ENCODE measurements around the gene DCBLD2.

DNA sequence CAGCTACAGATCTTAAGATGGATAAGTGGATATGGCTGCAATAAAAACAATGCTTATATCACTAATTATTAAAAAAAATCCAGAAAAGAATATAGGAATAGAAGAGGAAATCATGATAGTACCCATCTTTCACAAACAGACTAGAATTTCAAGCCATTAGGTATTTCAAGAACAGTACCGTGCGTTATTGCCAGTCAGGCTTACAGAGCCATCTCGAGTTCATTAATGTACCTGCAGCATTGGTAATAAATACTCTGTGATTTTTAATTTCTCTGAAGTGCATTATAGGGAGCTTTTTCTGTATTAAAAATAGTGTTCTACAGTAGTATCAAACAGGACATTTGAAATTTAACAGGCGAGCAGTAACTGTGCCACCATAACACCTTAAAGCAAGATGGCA is 102.7 kb downstream of the DCBLD2 start:
- TF ChIP-seq, protein P1, sequence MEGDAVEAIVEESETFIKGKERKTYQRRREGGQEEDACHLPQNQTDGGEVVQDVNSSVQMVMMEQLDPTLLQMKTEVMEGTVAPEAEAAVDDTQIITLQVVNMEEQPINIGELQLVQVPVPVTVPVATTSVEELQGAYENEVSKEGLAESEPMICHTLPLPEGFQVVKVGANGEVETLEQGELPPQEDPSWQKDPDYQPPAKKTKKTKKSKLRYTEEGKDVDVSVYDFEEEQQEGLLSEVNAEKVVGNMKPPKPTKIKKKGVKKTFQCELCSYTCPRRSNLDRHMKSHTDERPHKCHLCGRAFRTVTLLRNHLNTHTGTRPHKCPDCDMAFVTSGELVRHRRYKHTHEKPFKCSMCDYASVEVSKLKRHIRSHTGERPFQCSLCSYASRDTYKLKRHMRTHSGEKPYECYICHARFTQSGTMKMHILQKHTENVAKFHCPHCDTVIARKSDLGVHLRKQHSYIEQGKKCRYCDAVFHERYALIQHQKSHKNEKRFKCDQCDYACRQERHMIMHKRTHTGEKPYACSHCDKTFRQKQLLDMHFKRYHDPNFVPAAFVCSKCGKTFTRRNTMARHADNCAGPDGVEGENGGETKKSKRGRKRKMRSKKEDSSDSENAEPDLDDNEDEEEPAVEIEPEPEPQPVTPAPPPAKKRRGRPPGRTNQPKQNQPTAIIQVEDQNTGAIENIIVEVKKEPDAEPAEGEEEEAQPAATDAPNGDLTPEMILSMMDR (IDR thresholded peaks at IDR 0.05), result peak in 3 of 6 experiments; percentile 20 to 36 (median 26)
- TF ChIP-seq POLR2A (IDR thresholded peaks at IDR 0.05), result no peak
